ENCODE measurements around the gene CD58. TPM values are rescaled to one million over a fixed set of nuclear protein-coding genes. Genes with fewer than 3 reads are reported as not detected.

The CD58 gene
- total and polyA plus RNA-seq, 2 of the 4 experiments (the other 2 are of a cell fraction), result 5.4 to 5.7 TPM

DNA sequence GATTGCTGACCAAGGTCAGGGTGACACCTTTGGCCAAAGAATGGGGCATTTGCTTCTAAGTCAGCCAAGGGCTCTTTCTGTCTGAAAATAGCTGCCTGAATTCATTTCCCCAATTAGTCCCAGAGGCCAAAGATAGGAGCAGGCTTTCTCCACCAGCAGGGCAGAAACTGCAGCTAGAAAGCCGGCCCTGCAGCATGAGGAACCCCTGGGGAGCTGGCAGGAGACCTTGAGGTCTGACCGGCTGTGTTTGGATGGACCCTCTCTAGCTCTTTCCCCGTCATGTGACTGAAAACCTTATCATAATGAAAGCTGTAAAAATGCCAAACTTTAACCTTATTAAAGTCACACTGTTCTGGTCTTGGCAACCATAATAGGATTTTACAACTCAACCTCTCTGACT is 93.4 kb downstream of the CD58 start:
- no peak overlapping the region for H3K27ac ChIP-seq (ENCODE audit: insufficient read depth, low read length)
- BruUV-seq (replicated peaks), result no TSS peak
- no peak overlapping the region for H4K91ac ChIP-seq (ENCODE audit: insufficient read depth, low read depth, low read length)
- H3K18ac ChIP-seq (ENCODE audit: low read depth, low read length), result no peak overlapping the region
- in situ Hi-C loops (cut with MboI; ENCODE audit: low sequenced_read_pairs) (no loop called here), dilution Hi-C loops (cut with HindIII; ENCODE audit: low sequenced_read_pairs, unreplicated experiment) (no loop called here), intact Hi-C loops (cut with micrococcal nuclease) (no loop called here)
- no peak overlapping the region for H3K4me3 ChIP-seq (ENCODE audit: insufficient read depth, low read depth, low read length)
- 8% methylated on average over 2 of the region's 3 CpGs; no CpG with 5 or more reads in 1 of the 2 experiments for WGBS, 2 experiments (ENCODE audit: extremely low coverage in 2 of 2, insufficient read length in 1 of 2)
- H3K4me1 ChIP-seq (ENCODE audit: control insufficient read depth, insufficient read depth, low read length), result no peaks in the 10 kb centered on the region; the same call in 1 of the 2 replicates
- no peak for TF ChIP-seq CEBPB (IDR thresholded peaks at IDR 0.05; ENCODE audit: low read depth, low read length)
- TF ChIP-seq RCOR1 (IDR thresholded peaks at IDR 0.05; ENCODE audit: insufficient replicate concordance, low read length), result no peak
- no peak for TF ChIP-seq MAFK (IDR thresholded peaks at IDR 0.05; ENCODE audit: low read depth, low read length)
- no peak for TF ChIP-seq RFX5 (IDR thresholded peaks at IDR 0.05; ENCODE audit: low read depth, low read length)
- TF ChIP-seq BHLHE40 (IDR thresholded peaks at IDR 0.05; ENCODE audit: low read depth, low read length), result no peak
- TF ChIP-seq, protein P1, sequence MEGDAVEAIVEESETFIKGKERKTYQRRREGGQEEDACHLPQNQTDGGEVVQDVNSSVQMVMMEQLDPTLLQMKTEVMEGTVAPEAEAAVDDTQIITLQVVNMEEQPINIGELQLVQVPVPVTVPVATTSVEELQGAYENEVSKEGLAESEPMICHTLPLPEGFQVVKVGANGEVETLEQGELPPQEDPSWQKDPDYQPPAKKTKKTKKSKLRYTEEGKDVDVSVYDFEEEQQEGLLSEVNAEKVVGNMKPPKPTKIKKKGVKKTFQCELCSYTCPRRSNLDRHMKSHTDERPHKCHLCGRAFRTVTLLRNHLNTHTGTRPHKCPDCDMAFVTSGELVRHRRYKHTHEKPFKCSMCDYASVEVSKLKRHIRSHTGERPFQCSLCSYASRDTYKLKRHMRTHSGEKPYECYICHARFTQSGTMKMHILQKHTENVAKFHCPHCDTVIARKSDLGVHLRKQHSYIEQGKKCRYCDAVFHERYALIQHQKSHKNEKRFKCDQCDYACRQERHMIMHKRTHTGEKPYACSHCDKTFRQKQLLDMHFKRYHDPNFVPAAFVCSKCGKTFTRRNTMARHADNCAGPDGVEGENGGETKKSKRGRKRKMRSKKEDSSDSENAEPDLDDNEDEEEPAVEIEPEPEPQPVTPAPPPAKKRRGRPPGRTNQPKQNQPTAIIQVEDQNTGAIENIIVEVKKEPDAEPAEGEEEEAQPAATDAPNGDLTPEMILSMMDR (conservative IDR thresholded peaks at IDR 0.05; ENCODE audit: low read depth, low read length), result no peak
- TF ChIP-seq POLR2A (IDR thresholded peaks at IDR 0.05; ENCODE audit: low read depth, low read length), result no peak
- TF ChIP-seq MXI1 (IDR thresholded peaks at IDR 0.05; ENCODE audit: borderline replicate concordance, low read depth, low read length), result no peak
- no peak for TF ChIP-seq SMC3 (IDR thresholded peaks at IDR 0.05; ENCODE audit: low read depth, low read length)
- TF ChIP-seq FOS (IDR thresholded peaks at IDR 0.05; ENCODE audit: low read depth, low read length), result no peak
- TF ChIP-seq CHD1 (IDR thresholded peaks at IDR 0.05; ENCODE audit: low read depth, low read length), result no peak
- TF ChIP-seq, protein P2, sequence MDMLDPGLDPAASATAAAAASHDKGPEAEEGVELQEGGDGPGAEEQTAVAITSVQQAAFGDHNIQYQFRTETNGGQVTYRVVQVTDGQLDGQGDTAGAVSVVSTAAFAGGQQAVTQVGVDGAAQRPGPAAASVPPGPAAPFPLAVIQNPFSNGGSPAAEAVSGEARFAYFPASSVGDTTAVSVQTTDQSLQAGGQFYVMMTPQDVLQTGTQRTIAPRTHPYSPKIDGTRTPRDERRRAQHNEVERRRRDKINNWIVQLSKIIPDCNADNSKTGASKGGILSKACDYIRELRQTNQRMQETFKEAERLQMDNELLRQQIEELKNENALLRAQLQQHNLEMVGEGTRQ (IDR thresholded peaks at IDR 0.05; ENCODE audit: low read depth, low read length), result no peak
- no peak for TF ChIP-seq MAZ (IDR thresholded peaks at IDR 0.05; ENCODE audit: borderline replicate concordance, low read depth, low read length)
- no peak for TF ChIP-seq RAD21 (IDR thresholded peaks at IDR 0.05; ENCODE audit: low read length)
- peaks cover 19% of the 10 kb centered on the region for H3K27me3 ChIP-seq (ENCODE audit: control insufficient read depth, insufficient read depth, low read length)
- H2AK9ac ChIP-seq (replicated peaks; ENCODE audit: low read depth, low read length, poor library complexity), result no peak overlapping the region
- no peaks in the 10 kb centered on the region for H3K79me1 ChIP-seq (ENCODE audit: low read depth in 1 of 2, low read length in 2 of 2)
- H3K36me3 ChIP-seq (ENCODE audit: control insufficient read depth, insufficient read depth, low read length), result no peaks in the 10 kb centered on the region
- no peak overlapping the region for H2AFZ ChIP-seq (replicated peaks; ENCODE audit: low read length, poor library complexity)
- CTCF ChIA-PET, result no interaction called here
- H4K20me1 ChIP-seq (ENCODE audit: insufficient read depth, low read length), result no peaks in the 10 kb centered on the region
- H2BK5ac ChIP-seq (ENCODE audit: low read depth, low read length, poor library complexity, severe bottlenecking), result no peak overlapping the region
- no peak overlapping the region for H4K5ac ChIP-seq (ENCODE audit: low read depth, low read length)
- POLR2A ChIA-PET (ENCODE audit: unreplicated experiment), result no interaction called here
- DNase-seq, result no peak
- H3K4ac ChIP-seq (ENCODE audit: low read depth, low read length), result no peak overlapping the region
- ATAC-seq (ENCODE audit: low read depth), result no peak
- no peak overlapping the region for H2BK120ac ChIP-seq (ENCODE audit: low read depth, low read length)
- no peak overlapping the region for H2BK20ac ChIP-seq (ENCODE audit: low read depth, low read length)
- no peak overlapping the region for H3K14ac ChIP-seq (replicated peaks; ENCODE audit: low read depth, low read length)
- no peaks in the 10 kb centered on the region for H3K9me3 ChIP-seq (ENCODE audit: control insufficient read depth, insufficient read depth, low read length)
- H3K9ac ChIP-seq (ENCODE audit: low read depth, low read length), result no peak overlapping the region
- no peak overlapping the region for H2BK15ac ChIP-seq (ENCODE audit: low read depth, low read length)
- H4K8ac ChIP-seq (ENCODE audit: low read depth in 2 of 2, low read length in 2 of 2), result no peak overlapping the region
- H2AK5ac ChIP-seq (ENCODE audit: low read depth, low read length), result no peak overlapping the region
- H3K56ac ChIP-seq (ENCODE audit: extremely low read depth, insufficient read depth, low read length), result no peak overlapping the region
- H3K4me2 ChIP-seq (ENCODE audit: low read depth, low read length), result no peak overlapping the region
- H3K23ac ChIP-seq (ENCODE audit: low read depth, low read length), result no peak overlapping the region
- no peaks in the 10 kb centered on the region for H3K9me1 ChIP-seq (ENCODE audit: insufficient read depth, low read length)
